Measurements from ENCODE around the gene GSTM4. TPM values are rescaled to one million over a fixed set of nuclear protein-coding genes. Genes with fewer than 3 reads are reported as not detected.
"Not testable (repeated sequence)": the region's sequence is repeated elsewhere in the genome, so short reads cannot be mapped to it uniquely, and the experiment has no call there.

GSTM4 gene
- total and polyA plus RNA-seq, 2 experiments from 2014 or later, result 53.5 to 134 TPM

DNA sequence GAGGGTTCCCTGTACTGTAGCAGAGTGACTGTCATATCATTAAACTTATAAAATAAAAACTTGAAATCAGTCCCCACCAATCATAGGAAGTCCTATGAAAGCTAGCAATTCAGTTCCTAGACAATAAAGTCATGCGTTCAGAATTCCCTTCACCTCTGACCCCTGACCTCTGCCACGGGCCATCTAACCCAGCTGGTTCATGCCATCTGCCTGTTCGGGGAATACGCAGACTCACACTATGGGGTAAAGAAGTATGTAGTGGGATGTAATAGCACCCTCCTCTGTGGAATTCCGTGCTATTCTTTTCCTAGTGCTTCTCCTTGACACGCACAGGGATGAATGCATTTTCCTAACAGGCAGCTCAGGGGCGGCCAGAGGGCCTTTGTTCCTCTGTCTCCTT is 2.1 kb downstream of the GSTM4 start:
- Histone ChIP-seq H3K4me1 (ENCODE audit: low read depth) (peaks cover 5% of the 10 kb centered on the region), H3K9me3 (ENCODE audit: low read depth) (no peaks in the 10 kb centered on the region), H3K4me3 (no peak overlapping the region), H3K36me3 (peaks cover 5% of the 10 kb centered on the region), H3K27me3 (no peaks in the 10 kb centered on the region), H3K27ac (no peak overlapping the region)
- no peak for DNase-seq (ENCODE audit: low read depth in 1 of 2, low spot score in 1 of 2)
- TF ChIP-seq, protein P1, sequence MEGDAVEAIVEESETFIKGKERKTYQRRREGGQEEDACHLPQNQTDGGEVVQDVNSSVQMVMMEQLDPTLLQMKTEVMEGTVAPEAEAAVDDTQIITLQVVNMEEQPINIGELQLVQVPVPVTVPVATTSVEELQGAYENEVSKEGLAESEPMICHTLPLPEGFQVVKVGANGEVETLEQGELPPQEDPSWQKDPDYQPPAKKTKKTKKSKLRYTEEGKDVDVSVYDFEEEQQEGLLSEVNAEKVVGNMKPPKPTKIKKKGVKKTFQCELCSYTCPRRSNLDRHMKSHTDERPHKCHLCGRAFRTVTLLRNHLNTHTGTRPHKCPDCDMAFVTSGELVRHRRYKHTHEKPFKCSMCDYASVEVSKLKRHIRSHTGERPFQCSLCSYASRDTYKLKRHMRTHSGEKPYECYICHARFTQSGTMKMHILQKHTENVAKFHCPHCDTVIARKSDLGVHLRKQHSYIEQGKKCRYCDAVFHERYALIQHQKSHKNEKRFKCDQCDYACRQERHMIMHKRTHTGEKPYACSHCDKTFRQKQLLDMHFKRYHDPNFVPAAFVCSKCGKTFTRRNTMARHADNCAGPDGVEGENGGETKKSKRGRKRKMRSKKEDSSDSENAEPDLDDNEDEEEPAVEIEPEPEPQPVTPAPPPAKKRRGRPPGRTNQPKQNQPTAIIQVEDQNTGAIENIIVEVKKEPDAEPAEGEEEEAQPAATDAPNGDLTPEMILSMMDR (IDR thresholded peaks at IDR 0.05; ENCODE audit: low read depth, low read length), result no peak

DNA sequence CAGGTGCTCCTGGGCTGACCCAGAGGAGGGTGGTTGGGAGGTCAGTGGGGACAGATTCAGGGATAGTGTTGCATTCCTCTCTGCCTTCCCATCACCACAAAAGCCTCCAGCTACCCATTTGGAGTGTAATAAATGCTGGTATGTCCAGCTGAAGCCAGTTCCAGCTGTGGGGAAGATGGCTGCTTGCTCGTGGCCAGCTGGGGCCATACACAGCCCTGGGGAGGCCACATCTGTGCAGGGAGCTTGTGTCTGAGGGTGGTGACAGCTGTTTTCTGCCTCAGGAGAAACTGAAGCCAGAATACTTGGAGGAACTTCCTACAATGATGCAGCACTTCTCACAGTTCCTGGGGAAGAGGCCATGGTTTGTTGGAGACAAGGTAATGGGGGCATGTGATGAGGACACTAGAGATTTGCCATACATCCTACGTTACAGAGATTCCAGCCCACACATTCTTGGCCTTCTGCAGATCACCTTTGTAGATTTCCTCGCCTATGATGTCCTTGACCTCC is 2.7 kb downstream of the GSTM4 start:
- TF ChIP-seq, protein P1 (IDR thresholded peaks at IDR 0.05; ENCODE audit: low read depth, low read length), result no peak
- no peaks in the 10 kb centered on the region for H3K9me3 ChIP-seq (ENCODE audit: low read depth)
- H3K4me3 ChIP-seq, result no peak overlapping the region
- DNase-seq (ENCODE audit: low read depth in 1 of 2, low spot score in 1 of 2), result no peak
- H3K27ac ChIP-seq, result no peak overlapping the region
- peaks cover 5% of the 10 kb centered on the region for H3K36me3 ChIP-seq
- H3K27me3 ChIP-seq, result no peaks in the 10 kb centered on the region
- H3K4me1 ChIP-seq (ENCODE audit: low read depth), result peaks cover 5% of the 10 kb centered on the region

DNA sequence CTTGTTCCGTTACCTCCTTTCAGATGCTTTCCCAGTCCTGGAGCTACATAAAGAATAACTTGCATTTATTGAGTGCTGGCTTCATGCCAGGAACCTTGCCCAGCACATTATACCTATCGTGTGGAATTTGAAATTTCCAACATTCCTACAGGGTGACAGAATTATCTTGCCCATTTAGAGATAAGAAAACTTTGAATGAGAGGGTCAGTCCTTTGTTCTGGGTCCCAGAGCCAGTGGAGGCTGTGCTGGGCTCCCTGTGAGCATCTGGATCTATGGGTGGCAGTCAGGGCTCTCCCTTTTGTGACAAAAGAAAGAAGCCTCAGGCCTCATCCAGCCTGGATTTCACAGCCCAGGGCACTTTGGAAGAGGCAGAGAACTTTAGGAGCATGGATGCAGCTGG is 3.2 kb downstream of the GSTM4 start:
- Histone ChIP-seq H3K4me1 (ENCODE audit: low read depth) (peaks cover 5% of the 10 kb centered on the region), H3K27ac (no peak overlapping the region)
- TF ChIP-seq, protein P1 (IDR thresholded peaks at IDR 0.05; ENCODE audit: low read depth, low read length), result no peak

DNA sequence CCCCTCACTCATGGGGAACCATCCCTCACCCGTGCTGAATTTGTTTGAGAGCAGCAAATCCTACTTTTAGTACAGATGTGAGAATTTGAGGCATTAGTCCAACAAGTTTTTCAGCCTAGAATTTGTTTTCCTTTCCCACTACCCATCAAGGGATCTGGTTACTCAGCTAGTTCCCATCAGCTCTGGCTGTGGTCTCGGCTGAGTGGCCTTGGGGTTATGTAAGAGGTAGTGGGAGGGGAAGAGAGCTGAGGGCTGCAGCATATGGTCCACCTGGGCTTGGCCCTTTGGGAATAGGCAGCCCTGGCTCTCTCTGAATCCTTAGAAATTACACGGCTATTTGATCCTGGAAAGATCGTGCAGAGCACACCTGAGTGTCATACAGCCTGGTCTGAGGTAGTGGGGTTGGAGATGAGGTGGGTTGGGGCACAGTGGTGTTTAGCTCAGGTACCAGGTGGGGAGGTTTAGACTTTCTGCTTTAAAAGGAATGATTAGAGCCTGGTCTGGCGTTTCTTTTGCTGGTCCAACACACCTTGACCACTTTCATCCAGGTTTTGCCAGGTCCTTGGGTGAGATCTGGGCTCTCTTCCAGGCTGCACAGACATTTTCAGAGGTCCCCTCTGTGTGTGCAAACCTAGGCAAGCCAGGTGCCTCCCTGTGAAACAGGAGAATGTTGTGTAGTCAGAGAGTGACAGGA is 4.2 kb downstream of the GSTM4 start:
- no peak for DNase-seq (ENCODE audit: low read depth in 1 of 2, low spot score in 1 of 2)
- Histone ChIP-seq H3K36me3 (peaks cover 5% of the 10 kb centered on the region), H3K27me3 (no peaks in the 10 kb centered on the region), H3K27ac (no peak overlapping the region), H3K4me1 (ENCODE audit: low read depth) (peaks cover 1% of the 10 kb centered on the region), H3K9me3 (ENCODE audit: low read depth) (no peaks in the 10 kb centered on the region), H3K4me3 (no peak overlapping the region)
- TF ChIP-seq, protein P1 (IDR thresholded peaks at IDR 0.05; ENCODE audit: low read depth, low read length), result no peak

More for the DNA sequence above, 3.2 kb downstream of the GSTM4 start:
- Histone ChIP-seq H3K27me3 (no peaks in the 10 kb centered on the region), H3K4me3 (no peak overlapping the region), H3K36me3 (peaks cover 5% of the 10 kb centered on the region), H3K9me3 (ENCODE audit: low read depth) (no peaks in the 10 kb centered on the region)
- DNase-seq (ENCODE audit: low read depth in 1 of 2, low spot score in 1 of 2), result no peak

DNA sequence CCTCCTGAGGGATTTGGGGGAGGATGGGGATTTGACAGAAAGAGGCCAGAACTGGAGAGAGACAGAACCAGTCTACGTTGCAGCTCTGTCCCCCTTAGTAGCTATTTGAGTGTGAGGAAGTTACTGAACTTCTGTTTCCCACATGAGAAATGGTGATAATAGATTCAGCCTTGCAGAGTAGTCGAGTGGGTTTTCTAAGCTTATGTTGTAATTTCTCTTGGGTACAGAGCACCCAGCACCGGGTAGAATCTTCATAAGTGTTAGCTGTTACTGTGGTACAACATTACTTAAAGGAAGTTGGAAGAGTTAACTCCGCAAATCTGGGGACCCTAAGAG is 4.8 kb downstream of the GSTM4 start:
- not testable (repeated sequence) for H3K27me3 ChIP-seq; H3K36me3 ChIP-seq; H3K4me1 ChIP-seq (ENCODE audit: low read depth); H3K27ac ChIP-seq; H3K9me3 ChIP-seq (ENCODE audit: low read depth); H3K4me3 ChIP-seq; DNase-seq (ENCODE audit: low read depth in 1 of 2, low spot score in 1 of 2)

DNA sequence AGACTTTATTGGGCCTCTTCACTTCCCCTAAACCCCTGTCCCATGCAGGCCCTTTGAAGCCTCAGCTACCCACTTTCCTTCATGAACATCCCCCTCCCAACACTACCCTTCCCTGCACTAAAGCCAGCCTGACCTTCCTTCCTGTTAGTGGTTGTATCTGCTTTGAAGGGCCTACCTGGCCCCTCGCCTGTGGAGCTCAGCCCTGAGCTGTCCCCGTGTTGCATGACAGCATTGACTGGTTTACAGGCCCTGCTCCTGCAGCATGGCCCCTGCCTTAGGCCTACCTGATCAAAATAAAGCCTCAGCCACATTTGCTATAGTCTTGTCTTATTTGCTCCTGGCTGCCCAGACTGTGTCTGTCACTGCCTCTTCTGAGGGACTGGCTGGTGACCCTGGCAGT is 5.5 kb downstream of the GSTM4 start:
- no peaks in the 10 kb centered on the region for H3K27me3 ChIP-seq
- peaks cover 5% of the 10 kb centered on the region for H3K36me3 ChIP-seq
- no peaks in the 10 kb centered on the region for H3K9me3 ChIP-seq (ENCODE audit: low read depth)
- no peak overlapping the region for H3K27ac ChIP-seq
- TF ChIP-seq, protein P1 (IDR thresholded peaks at IDR 0.05; ENCODE audit: low read depth, low read length), result no peak
- H3K4me3 ChIP-seq, result no peak overlapping the region
- no peak for DNase-seq (ENCODE audit: low read depth in 1 of 2, low spot score in 1 of 2)
- H3K4me1 ChIP-seq (ENCODE audit: low read depth), result no peaks in the 10 kb centered on the region

All from cardiac muscle cell (in vitro differentiated cells and primary cell).